ENCODE data around the gene MPND.

MPND gene

GRCh38 chr19:4367781-4368127 lies 24.4 kb downstream of the MPND start:
- no peak for DNase-seq

GRCh38 chr19:4368128-4368820 lies 24.9 kb downstream of the MPND start:
- no peak for DNase-seq

- DNase-seq = no peak
Observed at GRCh38 chr19:4369109-4369887, 25.9 kb downstream of the MPND start.

GRCh38 chr19:4369888-4370260 lies 26.5 kb downstream of the MPND start:
- no peak for DNase-seq

GRCh38 chr19:4370418-4371041 lies 27.2 kb downstream of the MPND start:
- DNase-seq = no peak

- no peak for DNase-seq
Observed at GRCh38 chr19:4371247-4372164, 28.1 kb downstream of the MPND start.

GRCh38 chr19:4372165-4373012 lies 29.0 kb downstream of the MPND start:
- DNase-seq = no peak

GRCh38 chr19:4373013-4373367 lies 29.6 kb downstream of the MPND start:
- no peak for DNase-seq

GRCh38 chr19:4373601-4374497 lies 30.5 kb downstream of the MPND start:
- DNase-seq = no peak

GRCh38 chr19:4374498-4375163 lies 31.3 kb downstream of the MPND start:
- DNase-seq = no peak

- DNase-seq = no peak
Observed at GRCh38 chr19:4375164-4376027, 32.0 kb downstream of the MPND start.

GRCh38 chr19:4376028-4376670 lies 32.8 kb downstream of the MPND start:
- DNase-seq = no peak

GRCh38 chr19:4376671-4376990 lies 33.3 kb downstream of the MPND start:
- no peak for DNase-seq

- DNase-seq = no peak
Observed at GRCh38 chr19:4376991-4377781, 33.8 kb downstream of the MPND start.

GRCh38 chr19:4378886-4379285 lies 35.5 kb downstream of the MPND start:
- DNase-seq = no peak

GRCh38 chr19:4379383-4380253 lies 36.3 kb downstream of the MPND start:
- no peak for DNase-seq

- no peak for DNase-seq
Observed at GRCh38 chr19:4380254-4380727, 36.9 kb downstream of the MPND start.
